ENCODE measurements around the gene OR6X1. TPM values are rescaled to one million over a fixed set of nuclear protein-coding genes. Genes with fewer than 3 reads are reported as not detected.

The OR6X1 gene
- total and polyA plus RNA-seq, 2 of the 8 experiments (the other 6 are each of a cell fraction or from before 2014, with no cell fraction given) = not detected

GRCh38 chr11:123718063-123718462, 36.3 kb downstream of the OR6X1 start:
- CTCF ChIA-PET (ENCODE audit: partially characterized antibody) = interaction anchor here (1.4 kb wide), 1 partner anchor 8 kb away, joined by 5 read pairs; no protein-coding TSS in a partner anchor
- no peak overlapping the region for H2BK5ac ChIP-seq (ENCODE audit: low read depth, low read length)

More at GRCh38 chr11:123718063-123718462, 36.3 kb downstream of the OR6X1 start:
- Histone ChIP-seq H2BK120ac (replicated peaks; ENCODE audit: low read depth, low read length) (no peak overlapping the region), H3K56ac (replicated peaks; ENCODE audit: insufficient read length, low read depth, low read length) (no peak overlapping the region), H3K79me1 (ENCODE audit: low read depth, low read length) (no peaks in the 10 kb centered on the region), H3K27me3 (replicated peaks in 1 of 4; ENCODE audit: control insufficient read depth in 3 of 4, extremely low read depth in 1 of 4, insufficient read depth in 3 of 4, low read length in 3 of 4) (no peaks in the 10 kb centered on the region), H2BK12ac (ENCODE audit: low read depth, low read length) (no peak overlapping the region), H3K4me1 (replicated peaks in 1 of 4; ENCODE audit: control insufficient read depth in 3 of 4, insufficient read depth in 4 of 4, low read length in 3 of 4) (no peaks in the 10 kb centered on the region), H3K9me3 (ENCODE audit: insufficient read depth in 2 of 2, low read depth in 1 of 2, low read length in 1 of 2) (no peaks in the 10 kb centered on the region), H4K8ac (ENCODE audit: extremely low read depth, insufficient read depth, low read length) (no peak overlapping the region), H3K36me3 (ENCODE audit: control insufficient read depth in 2 of 4, insufficient read depth in 4 of 4, low read length in 3 of 4) (no peaks in the 10 kb centered on the region), H4K20me1 (replicated peaks in 1 of 2; ENCODE audit: control insufficient read depth in 1 of 2, insufficient read depth in 2 of 2, low read length in 2 of 2) (no peaks in the 10 kb centered on the region), H3K9ac (replicated peaks in 1 of 4; ENCODE audit: extremely low read depth in 1 of 4, low read depth in 3 of 4, low read length in 3 of 4) (no peak overlapping the region), H4K5ac (ENCODE audit: insufficient read length, low read depth, low read length) (no peak overlapping the region), H2AFZ (ENCODE audit: low read length) (no peak overlapping the region), H4K91ac (replicated peaks; ENCODE audit: insufficient read length, low read length) (no peak overlapping the region), H3K4me3 (ENCODE audit: extremely low read depth in 1 of 4, insufficient read depth in 2 of 4, low read depth in 3 of 4, low read length in 4 of 4) (no peak overlapping the region), H3K4me2 (ENCODE audit: insufficient read depth in 1 of 2, low read depth in 2 of 2, low read length in 2 of 2) (no peak overlapping the region), H3K23me2 (ENCODE audit: low read depth, low read length) (no peaks in the 10 kb centered on the region), H3K27ac (ENCODE audit: low read depth, low read length) (no peak overlapping the region), H2BK20ac (ENCODE audit: low read length) (no peak overlapping the region), H3K4ac (replicated peaks; ENCODE audit: insufficient read length, low read depth, low read length) (no peak overlapping the region), H2AK5ac (ENCODE audit: low read depth, low read length) (no peak overlapping the region), H2BK15ac (ENCODE audit: low read length) (no peak overlapping the region), H3K14ac (ENCODE audit: insufficient read length) (no peak overlapping the region), H3K79me2 (ENCODE audit: control insufficient read depth in 1 of 2, insufficient read depth in 2 of 2, low read length in 2 of 2) (no peaks in the 10 kb centered on the region), H3K18ac (ENCODE audit: extremely low read depth, low read length) (no peak overlapping the region), H3K23ac (ENCODE audit: insufficient read length) (no peak overlapping the region)
- DNase-seq (ENCODE audit: low read depth in 1 of 2, low spot score in 2 of 2) = no peak
- FAIRE-seq = no peak
- WGBS, 2 experiments (ENCODE audit: extremely low coverage in 1 of 2, insufficient coverage in 1 of 2, insufficient read length in 1 of 2, insufficient replicate concordance in 2 of 2, low coverage in 1 of 2, low lambda C conversion rate in 2 of 2, missing lambda C conversion rate in 1 of 2) = 85% methylated on average over 2 of the region's 2 CpGs; no CpG with 5 or more reads in 1 of the 2 experiments
- POLR2A ChIA-PET (ENCODE audit: partially characterized antibody) = interaction anchor here (0.9 kb wide), 1 partner anchor 18 kb away, joined by 3 read pairs; no protein-coding TSS in a partner anchor
- TF ChIP-seq CEBPB (IDR thresholded peaks at IDR 0.05; ENCODE audit: low read depth, low read length) = no peak
- no peak for TF ChIP-seq BCL11A (IDR thresholded peaks at IDR 0.05; ENCODE audit: low read depth in 2 of 2, low read length in 2 of 2)
- no peak for TF ChIP-seq POLR2AphosphoS5 (IDR thresholded peaks at IDR 0.05; ENCODE audit: low read depth, low read length)
- TF ChIP-seq PHF8 (conservative IDR thresholded peaks at IDR 0.05; ENCODE audit: low read depth, low read length) = no peak
- no peak for TF ChIP-seq JUN (IDR thresholded peaks at IDR 0.05; ENCODE audit: low read depth, low read length)
- no peak for TF ChIP-seq JUND (IDR thresholded peaks at IDR 0.05; ENCODE audit: low read length)
